GM12878 (cell line): ENCODE results near the gene NCBP1. TPM values are rescaled to one million over a fixed set of nuclear protein-coding genes. Genes with fewer than 3 reads are reported as not detected.

Experiments used
- ATAC-seq: fragments of 200-7000 bp; cut with Tn5 transposase; 3 replicates; pipeline ENCODE4 v1.9.1; 2020; ENCODE audit warnings: mild to moderate bottlenecking, moderate library complexity
- BruUV-seq: library from RNA; stranded (reverse); fragments of 400-500 nt; replicated peaks from 2 replicates; lab custom pipeline; 2021; lab: Mats Ljungman, UMichigan
- CTCF ChIA-PET: fragments of 300-600 bp; sonication (Branson Sonifier 250); formaldehyde crosslinking; extraction: SDS; loops from one replicate; lab custom pipeline; 2021; ENCODE audit warnings: inconsistent platforms; lab: Yijun Ruan, JAX
- POLR2A ChIA-PET: fragments of 350-600 bp; formaldehyde crosslinking; extraction: SDS; loops from one replicate; lab custom pipeline; 2021; ENCODE audit warnings: inconsistent platforms; lab: Charles Lee
- RAD21 ChIA-PET: fragments of 300-600 bp; sonication (Branson Sonifier 250); formaldehyde crosslinking; loops from one replicate; lab custom pipeline; 2023; ENCODE audit warnings: antibody characterized with exemption; ENCODE audit not compliant: unreplicated experiment; lab: Charles Lee
- SMC1A ChIA-PET: fragments of 300-600 bp; sonication (Branson Sonifier 250); formaldehyde crosslinking; loops from one replicate; lab custom pipeline; 2023; ENCODE audit not compliant: unreplicated experiment, uncharacterized antibody; lab: Charles Lee
- DNase-seq: peaks from one replicate; pipeline ENCODE4 v3.0.0-alpha.2; 2011; ENCODE audit warnings: low read depth, low spot score
- FAIRE-seq: peaks from 3 replicates; lab custom pipeline; 2011; peaks lifted over from hg19 to GRCh38; lab: Jason Lieb, UNC
- H2AFZ ChIP-seq: 2 replicates; pipeline ENCODE4 v1.6.0; 2011; ENCODE audit warnings: low read depth, low read length, control low read depth; ENCODE audit not compliant: control insufficient read depth
- H3K27ac ChIP-seq: 2 replicates; pipeline ENCODE4 v1.5.1; 2011; ENCODE audit warnings: control low read depth; ENCODE audit not compliant: control insufficient read depth, insufficient read depth
- H3K27me3 ChIP-seq, 2 experiments: replicated peaks in 1 of 2; 2 replicates each; pipeline versions ENCODE4 v1.6.0 to v1.6.1; 2011; ENCODE audit warnings: low read length in 1 of 2; ENCODE audit not compliant: control insufficient read depth in 2 of 2, insufficient read depth in 2 of 2
- H3K36me3 ChIP-seq, 2 experiments: 2 replicates each; pipeline ENCODE4 v1.5.1; 2011; ENCODE audit warnings: low read length in 1 of 2; ENCODE audit not compliant: control insufficient read depth in 2 of 2, insufficient read depth in 2 of 2
- H3K4me1 ChIP-seq: 2 replicates; pipeline ENCODE4 v1.6.1; 2011; ENCODE audit warnings: mild to moderate bottlenecking, low read length, moderate library complexity, mixed read lengths; ENCODE audit not compliant: control insufficient read depth, insufficient read depth
- H3K4me2 ChIP-seq: 2 replicates; pipeline ENCODE4 v1.6.0; 2011; ENCODE audit warnings: control low read depth; ENCODE audit not compliant: control insufficient read depth, insufficient read depth
- H3K4me3 ChIP-seq: fragments of 200-600 bp; sonication (generic); 2 replicates; pipeline ENCODE4 v1.5.1; 2016
- H3K79me2 ChIP-seq: 2 replicates; pipeline ENCODE4 v1.6.0; 2011; ENCODE audit warnings: low read length; ENCODE audit not compliant: control insufficient read depth, insufficient read depth
- H3K9ac ChIP-seq: 2 replicates; pipeline ENCODE4 v1.8.0; 2011; ENCODE audit warnings: low read length, control low read depth, mixed read lengths; ENCODE audit not compliant: control insufficient read depth, insufficient read depth
- H3K9me3 ChIP-seq: replicated peaks from 3 replicates; pipeline ENCODE4 v1.5.1; 2011; ENCODE audit warnings: mild to moderate bottlenecking, low read length; ENCODE audit not compliant: control insufficient read depth, insufficient read depth
- H4K20me1 ChIP-seq: 2 replicates; pipeline ENCODE4 v1.6.0; 2011; ENCODE audit not compliant: control insufficient read depth, insufficient read depth
- ATF7 ChIP-seq: fragments of 450-650 bp; IDR thresholded peaks from 2 replicates; pipeline ENCODE4 v1.6.1; 2016; ENCODE audit warnings: low read depth, mild to moderate bottlenecking
- BCL11A ChIP-seq: IDR thresholded peaks from 2 replicates; pipeline ENCODE4 v1.6.1; 2011; ENCODE audit warnings: low read depth, low read length
- BMI1 ChIP-seq: fragments of 450-650 bp; IDR thresholded peaks from 2 replicates; pipeline ENCODE4 v1.6.1; 2016; ENCODE audit warnings: mild to moderate bottlenecking, moderate library complexity, borderline replicate concordance
- CBFB ChIP-seq: IDR thresholded peaks from 2 replicates; pipeline ENCODE4 v1.6.1; 2016; ENCODE audit warnings: antibody characterized with exemption, low read depth
- DPF2 ChIP-seq: fragments of 450-650 bp; IDR thresholded peaks from 2 replicates; pipeline ENCODE4 v1.6.1; 2017; ENCODE audit warnings: mild to moderate bottlenecking
- GATAD2B ChIP-seq: fragments of 450-650 bp; conservative IDR thresholded peaks from 2 replicates; pipeline ENCODE4 v1.6.1; 2017; ENCODE audit warnings: low read depth, mild to moderate bottlenecking, moderate library complexity
- IKZF1 ChIP-seq: fragments of 450-650 bp; conservative IDR thresholded peaks from 2 replicates; pipeline ENCODE4 v1.6.1; 2017; ENCODE audit warnings: antibody characterized with exemption, mild to moderate bottlenecking
- IKZF2 ChIP-seq, 2 experiments: fragments of 450-650 bp; IDR thresholded peaks; 2 replicates each; pipeline ENCODE4 v1.6.1; 2017; ENCODE audit warnings: mild to moderate bottlenecking in 2 of 2, moderate library complexity in 2 of 2
- JUND ChIP-seq: IDR thresholded peaks from 2 replicates; pipeline ENCODE4 v1.6.1; 2012; ENCODE audit warnings: low read depth, mild to moderate bottlenecking, low read length, improper control_type of control experiment, moderate library complexity
- MEF2B ChIP-seq: fragments of 450-650 bp; IDR thresholded peaks from 2 replicates; pipeline ENCODE4 v1.6.1; 2018; ENCODE audit warnings: mild to moderate bottlenecking, moderate library complexity; ENCODE audit not compliant: partially characterized antibody, poor library complexity, severe bottlenecking
- MTA2 ChIP-seq: fragments of 450-650 bp; IDR thresholded peaks from 2 replicates; pipeline ENCODE4 v1.6.1; 2016; ENCODE audit warnings: low read depth, mild to moderate bottlenecking, moderate library complexity
- PKNOX1 ChIP-seq: fragments of 450-650 bp; IDR thresholded peaks from 2 replicates; pipeline ENCODE4 v1.6.1; 2016; ENCODE audit warnings: mild to moderate bottlenecking
- POLR2AphosphoS5 ChIP-seq: IDR thresholded peaks from 2 replicates; pipeline ENCODE4 v1.6.1; 2011; ENCODE audit warnings: mild to moderate bottlenecking, low read length, inconsistent platforms
- SIX5 ChIP-seq: IDR thresholded peaks from 2 replicates; pipeline ENCODE4 v1.6.1; 2011; ENCODE audit warnings: mild to moderate bottlenecking, low read depth, low read length, moderate library complexity; ENCODE audit not compliant: severe bottlenecking
- SKIL ChIP-seq: fragments of 450-650 bp; IDR thresholded peaks from 2 replicates; pipeline ENCODE4 v1.6.1; 2017; ENCODE audit warnings: mild to moderate bottlenecking, low read depth, inconsistent platforms; ENCODE audit not compliant: poor library complexity, severe bottlenecking
- TCF3 ChIP-seq: IDR thresholded peaks from 2 replicates; pipeline ENCODE4 v1.6.1; 2012; ENCODE audit warnings: low read depth, mild to moderate bottlenecking, low read length, borderline replicate concordance; ENCODE audit not compliant: insufficient read depth
- WGBS: methylation state at CpG from one replicate; pipeline ENCODE4 v1.1.6; 2016; ENCODE audit warnings: low lambda C conversion rate; ENCODE audit not compliant: insufficient replicate concordance, insufficient coverage; ENCODE audit errors: missing lambda C conversion rate; 5-methylcytosine and 5-hydroxymethylcytosine counted together
- in situ Hi-C: fragments of 300-500 bp; cut with MboI; formaldehyde crosslinking; loops from 9 replicates; pipeline ENCODE4 v1.14.3; 2018; ENCODE audit warnings: mixed read lengths
- intact Hi-C: fragments of 100-400 bp; cut with micrococcal nuclease; formaldehyde crosslinking; loops from one replicate; pipeline ENCODE4 v1.14.2; 2022; ENCODE audit not compliant: unreplicated experiment
- polyA plus RNA-seq, 11 experiments: library from polyadenylated mRNA; depleted of rRNA in 4 of 11; unstranded in 6 of 11; stranded (reverse) in 5 of 11; fragments of >200 nt; fragmentation: Nextera tagmentation in 4 of 11; fragmentation: Illumina TruSeq in 1 of 11; extraction: Ambion mirVana in 4 of 11; extraction: Trizol in 1 of 11; gene quantifications; 1 replicate in 1 of 11; 2 replicates in 10 of 11; pipeline versions ENCODE4 v1.2.1 to v1.2.3, GENCODE V29; 2011 to 2016; ENCODE audit warnings: inconsistent platforms in 2 of 11, missing spikeins in 2 of 11, low read depth in 1 of 11
- total RNA-seq, 4 experiments: library from RNA; depleted of rRNA in 3 of 4; stranded (reverse); fragments of >200 nt in 3 of 4; fragmentation: Illumina TruSeq in 1 of 4; extraction: Trizol in 1 of 4; gene quantifications; 2 replicates each; pipeline versions ENCODE4 v1.2.1 to v1.2.3, GENCODE V29; 2013 to 2021
- TF ChIP-seq, protein P1 (sequence below), 3 experiments: IDR thresholded peaks in 2 of 3; conservative IDR thresholded peaks in 1 of 3; 2 replicates each; pipeline ENCODE4 v1.5.1; 2011; ENCODE audit warnings: low read depth in 3 of 3, low read length in 3 of 3, mild to moderate bottlenecking in 3 of 3, control low read depth in 2 of 3, moderate library complexity in 2 of 3, inconsistent platforms in 1 of 3, mixed read lengths in 1 of 3; ENCODE audit not compliant: control insufficient read depth in 2 of 3, insufficient read depth in 1 of 3; ENCODE audit errors: extremely low read depth in 1 of 3

NCBP1 gene
- total and polyA plus RNA-seq, 10 of the 15 experiments (the other 5 are each of a cell fraction or from before 2014, with no cell fraction given) = 14.7 to 70.9 (median 36.0) TPM

GRCh38 chr9:97703437-97704344, 70.1 kb downstream of the NCBP1 start:
- H3K4me3 ChIP-seq = no peak overlapping the region
- H2AFZ ChIP-seq = peak overlapping the region; percentile 15; the same call in 1 of the 2 replicates
- no peaks in the 10 kb centered on the region for H3K36me3 ChIP-seq
- POLR2A ChIA-PET = interaction anchor here (0.8 to 1.5 kb wide), 2 partner anchors 197 to 206 kb away, joined by 3 to 4 read pairs; no protein-coding TSS in a partner anchor
- H3K4me2 ChIP-seq = 0 out of 2 replicates have a peak overlapping the region, but pooled peaks have one; percentile 13
- SMC1A ChIA-PET = interaction anchor here (0.8 to 1.8 kb wide), 3 partner anchors 9 to 234 kb away, joined by 3 to 4 read pairs (median 3); no protein-coding TSS in a partner anchor
- peak overlapping the region; percentile 26; the same call in 1 of the 2 replicates for H3K27ac ChIP-seq
- ATAC-seq = peak; percentile 86
- no peaks in the 10 kb centered on the region for H3K79me2 ChIP-seq
- in situ Hi-C loops (no loop called here), intact Hi-C loops (no loop called here)
- CTCF ChIA-PET = interaction anchor here (3.3 kb wide), 1 partner anchor 198 kb away, joined by 50 read pairs; no protein-coding TSS in a partner anchor
- WGBS = 38% methylated on average over 11 of the region's 11 CpGs
- peak; percentile 35 for FAIRE-seq
- H4K20me1 ChIP-seq = no peaks in the 10 kb centered on the region
- peak; percentile 51 for DNase-seq
- H3K27me3 ChIP-seq = peaks cover 1 to 2% of the 10 kb centered on the region in 2 experiments; a peak in 1 of 4 replicates
- RAD21 ChIA-PET = interaction anchor here (1.3 kb wide), 1 partner anchor 294 kb away, joined by 3 read pairs; no protein-coding TSS in a partner anchor
- H3K9ac ChIP-seq = no peak overlapping the region
- no TSS peak for BruUV-seq
- H3K9me3 ChIP-seq = no peaks in the 10 kb centered on the region
- H3K4me1 ChIP-seq = peaks cover 9% of the 10 kb centered on the region; the same call in 1 of the 2 replicates
- TF ChIP-seq GATAD2B = 0 out of 2 replicates have a peak, but pooled peaks have one; percentile 41
- peak; percentile 45 for TF ChIP-seq DPF2
- TF ChIP-seq, protein P1, sequence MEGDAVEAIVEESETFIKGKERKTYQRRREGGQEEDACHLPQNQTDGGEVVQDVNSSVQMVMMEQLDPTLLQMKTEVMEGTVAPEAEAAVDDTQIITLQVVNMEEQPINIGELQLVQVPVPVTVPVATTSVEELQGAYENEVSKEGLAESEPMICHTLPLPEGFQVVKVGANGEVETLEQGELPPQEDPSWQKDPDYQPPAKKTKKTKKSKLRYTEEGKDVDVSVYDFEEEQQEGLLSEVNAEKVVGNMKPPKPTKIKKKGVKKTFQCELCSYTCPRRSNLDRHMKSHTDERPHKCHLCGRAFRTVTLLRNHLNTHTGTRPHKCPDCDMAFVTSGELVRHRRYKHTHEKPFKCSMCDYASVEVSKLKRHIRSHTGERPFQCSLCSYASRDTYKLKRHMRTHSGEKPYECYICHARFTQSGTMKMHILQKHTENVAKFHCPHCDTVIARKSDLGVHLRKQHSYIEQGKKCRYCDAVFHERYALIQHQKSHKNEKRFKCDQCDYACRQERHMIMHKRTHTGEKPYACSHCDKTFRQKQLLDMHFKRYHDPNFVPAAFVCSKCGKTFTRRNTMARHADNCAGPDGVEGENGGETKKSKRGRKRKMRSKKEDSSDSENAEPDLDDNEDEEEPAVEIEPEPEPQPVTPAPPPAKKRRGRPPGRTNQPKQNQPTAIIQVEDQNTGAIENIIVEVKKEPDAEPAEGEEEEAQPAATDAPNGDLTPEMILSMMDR (IDR thresholded peaks at IDR 0.05 in 2 of 3, conservative IDR thresholded peaks at IDR 0.05 in 1 of 3; ENCODE audit: control insufficient read depth in 2 of 3, extremely low read depth in 1 of 3, insufficient read depth in 1 of 3, low read depth in 3 of 3, low read length in 3 of 3) = no peak
- TF ChIP-seq BMI1 = 0 out of 2 replicates have a peak, but pooled peaks have one; percentile 26
- TF ChIP-seq MEF2B = peak; percentile 79
- peak; percentile 72 for TF ChIP-seq PKNOX1
- no peak for TF ChIP-seq CBFB
- peak; percentile 80 for TF ChIP-seq MTA2
- peak; percentile 72; the same call in 1 of the 2 replicates for TF ChIP-seq ATF7
- TF ChIP-seq JUND = peak; percentile 21; the same call in 1 of the 2 replicates
- no peak for TF ChIP-seq POLR2AphosphoS5
- TF ChIP-seq SKIL = peak; percentile 51
- peak; percentile 39; the same call in 1 of the 2 replicates for TF ChIP-seq IKZF1
- TF ChIP-seq TCF3 = no peak
- 0 out of 2 replicates have a peak, but pooled peaks have one; percentile 21 for TF ChIP-seq BCL11A
- no peak for TF ChIP-seq SIX5
- peak; percentile 66 to 81; a peak in 2 of 4 replicates for TF ChIP-seq IKZF2 (IDR thresholded peaks at IDR 0.05)
